Neural progenitor cell (in vitro differentiated cells): ENCODE data around the gene RRM2.

Experiments
- CTCF ChIP-seq: fragments of 200-600 bp; sonication (generic); IDR thresholded peaks from 2 replicates; pipeline ENCODE4 v1.5.1; 2017; ENCODE audit warnings: antibody characterized with exemption, mild to moderate bottlenecking
- EZH2phosphoT487 ChIP-seq: fragments of 200-600 bp; sonication (generic); IDR thresholded peaks from 2 replicates; pipeline ENCODE4 v1.6.1; 2017; ENCODE audit warnings: antibody characterized with exemption

DNA sequence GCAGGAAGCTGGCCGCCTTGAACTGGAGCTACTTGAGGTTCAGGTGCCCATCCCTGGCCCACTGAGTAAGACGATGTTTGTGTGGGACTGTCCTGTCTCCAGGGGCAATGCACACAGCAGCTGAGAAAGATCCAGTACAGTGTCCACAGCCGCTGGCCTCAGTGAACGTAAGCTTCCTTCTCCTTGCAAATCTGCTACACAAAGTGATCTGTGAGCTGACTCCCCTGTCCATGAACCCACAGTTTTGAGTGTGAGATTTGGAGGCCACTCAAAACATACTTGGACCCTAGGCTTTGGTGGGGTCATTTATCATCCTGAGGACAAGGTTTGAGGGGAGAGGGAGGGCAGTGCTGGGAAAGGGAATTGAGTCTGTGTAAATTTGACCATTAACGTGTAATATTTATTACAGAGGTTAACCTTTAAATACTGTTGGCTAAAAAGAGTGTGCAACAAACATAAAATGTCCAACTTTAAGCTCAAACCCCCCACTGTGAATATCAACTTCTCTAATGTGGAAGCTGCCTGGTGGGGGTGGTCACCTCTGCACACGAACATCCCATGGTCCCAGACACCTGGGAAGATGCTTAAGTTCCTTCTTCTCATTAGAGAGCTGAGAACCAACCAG, 37.4 kb upstream of the RRM2 start:
- TF ChIP-seq CTCF, result no peak
- TF ChIP-seq EZH2phosphoT487, result no peak
